GM12865 (cell line): ENCODE measurements around the gene JMJD4.
A peak's percentile ranks its signal among the peaks of the same experiment; 100 is the strongest.
"Not testable (repeated sequence)": the region's sequence is repeated elsewhere in the genome, so short reads cannot be mapped to it uniquely, and the experiment has no call there.

Experiments
- DNase-seq: peaks from one replicate; pipeline ENCODE4 v3.0.0; 2010; ENCODE audit warnings: low read depth
- H3K4me3 ChIP-seq: 2 replicates; pipeline ENCODE4 v1.5.1; 2011; ENCODE audit warnings: mild to moderate bottlenecking, low read depth, low read length, control low read depth
- CTCF ChIP-seq: IDR thresholded peaks from 2 replicates; pipeline ENCODE4 v1.5.1; 2011; ENCODE audit warnings: low read length, control low read depth, low read depth, inconsistent platforms; ENCODE audit not compliant: insufficient read depth; ENCODE audit errors: missing control alignments

Gene JMJD4

GRCh38 chr1:227712648-227713047 is 22.5 kb downstream of the JMJD4 start:
- no peak for TF ChIP-seq CTCF
- peak; percentile 40 for DNase-seq
- no peak overlapping the region for H3K4me3 ChIP-seq

- not testable (repeated sequence) for DNase-seq, H3K4me3 ChIP-seq
Observed at GRCh38 chr1:227710474-227710873, 24.6 kb downstream of the JMJD4 start.

- H3K4me3 ChIP-seq: no peak overlapping the region
- no peak for DNase-seq
- TF ChIP-seq CTCF: no peak
Observed at GRCh38 chr1:227709451-227709850, 25.7 kb downstream of the JMJD4 start.

- H3K4me3 ChIP-seq: no peak overlapping the region
- DNase-seq: no peak
- TF ChIP-seq CTCF: no peak
Observed at GRCh38 chr1:227707846-227708245, 27.3 kb downstream of the JMJD4 start.

GRCh38 chr1:227701631-227702030 is 33.5 kb downstream of the JMJD4 start:
- not testable (repeated sequence) for H3K4me3 ChIP-seq, DNase-seq

- DNase-seq: no peak
- H3K4me3 ChIP-seq: no peak overlapping the region
Observed at GRCh38 chr1:227697321-227697864, 37.7 kb downstream of the JMJD4 start.

GRCh38 chr1:227685807-227686206 is 49.3 kb downstream of the JMJD4 start:
- TF ChIP-seq CTCF: no peak
- H3K4me3 ChIP-seq: no peak overlapping the region
- DNase-seq: no peak

More at GRCh38 chr1:227697321-227697864, 37.7 kb downstream of the JMJD4 start:
- no peak for TF ChIP-seq CTCF
